Embryonic facial prominence (tissue), 1 donor: ENCODE measurements around the gene SH3GL1.

Experiments
- DNase-seq: peaks from one replicate; pipeline ENCODE4 v3.0.0-alpha.2; 2016; ENCODE audit errors: extremely low spot score

Gene SH3GL1

DNA sequence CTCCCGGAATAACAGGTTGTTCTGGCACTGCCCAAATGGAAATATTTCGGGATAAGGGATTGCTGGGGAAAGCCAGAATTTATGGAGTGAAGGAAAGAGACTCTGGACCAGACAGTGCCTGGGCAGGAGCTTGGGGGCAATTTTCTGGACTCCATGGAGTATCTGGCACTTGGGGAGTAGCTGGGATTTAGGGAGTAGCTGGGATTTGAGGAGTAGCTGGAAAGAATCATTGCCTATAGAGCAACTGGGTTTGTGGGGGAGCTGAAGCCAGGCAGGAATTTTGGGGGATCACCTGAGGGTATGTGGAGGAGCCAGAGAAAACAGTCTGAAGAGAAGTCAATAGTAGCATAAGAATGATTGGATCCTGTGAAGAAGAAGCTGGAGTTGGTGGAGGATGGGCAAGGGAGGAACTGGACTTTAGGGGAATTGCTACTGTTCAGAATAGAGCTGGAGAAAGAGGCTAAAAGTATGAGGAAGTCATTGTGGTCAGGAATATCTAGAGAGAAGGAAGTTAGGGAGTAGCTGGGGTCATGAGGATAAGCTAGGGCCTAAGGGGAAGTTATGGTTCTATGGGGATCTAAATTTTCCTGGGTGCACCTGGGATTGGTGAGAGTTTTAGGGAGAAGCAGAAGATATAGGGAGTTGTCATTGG, 81.2 kb downstream of the SH3GL1 start:
- no peak for DNase-seq

DNA sequence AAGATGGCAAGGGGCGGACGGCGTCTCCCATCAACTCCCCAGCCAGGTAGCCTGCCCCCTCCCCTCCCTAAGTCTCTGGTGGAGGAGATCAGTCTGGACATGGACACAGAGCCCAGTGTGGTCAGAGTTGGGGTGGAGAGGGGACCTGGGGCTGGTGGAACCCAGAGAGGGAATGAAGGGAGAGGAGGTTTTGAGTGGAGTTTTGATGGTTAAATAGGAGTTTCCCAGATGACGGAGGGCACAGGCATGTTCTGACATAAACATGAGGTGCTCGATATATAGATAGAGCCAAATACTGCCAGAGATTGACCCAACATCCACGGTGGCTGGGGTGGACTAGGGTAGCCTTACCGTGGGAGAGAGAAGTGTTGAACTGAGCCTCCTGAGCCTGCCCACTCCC, 81.9 kb downstream of the SH3GL1 start:
- no peak for DNase-seq

DNA sequence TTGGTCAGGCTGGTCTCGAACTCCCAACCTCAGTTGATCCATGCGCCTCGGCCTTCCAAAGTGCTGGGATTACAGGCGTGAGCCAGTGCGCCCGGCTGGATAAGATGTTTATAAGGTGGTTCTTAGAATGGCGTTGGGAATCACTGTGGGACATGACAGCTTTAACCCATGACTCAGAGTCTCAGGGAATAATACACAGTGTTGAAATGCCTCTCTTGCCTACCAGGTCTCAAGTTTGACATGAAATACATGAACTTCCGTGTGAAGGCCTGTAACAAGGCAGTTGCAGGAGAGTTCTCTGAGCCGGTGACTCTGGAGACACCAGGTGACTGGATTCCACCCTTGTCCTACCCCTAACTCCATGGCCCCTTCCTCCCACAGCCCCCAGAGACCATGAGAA, 83.4 kb downstream of the SH3GL1 start:
- no peak for DNase-seq

DNA sequence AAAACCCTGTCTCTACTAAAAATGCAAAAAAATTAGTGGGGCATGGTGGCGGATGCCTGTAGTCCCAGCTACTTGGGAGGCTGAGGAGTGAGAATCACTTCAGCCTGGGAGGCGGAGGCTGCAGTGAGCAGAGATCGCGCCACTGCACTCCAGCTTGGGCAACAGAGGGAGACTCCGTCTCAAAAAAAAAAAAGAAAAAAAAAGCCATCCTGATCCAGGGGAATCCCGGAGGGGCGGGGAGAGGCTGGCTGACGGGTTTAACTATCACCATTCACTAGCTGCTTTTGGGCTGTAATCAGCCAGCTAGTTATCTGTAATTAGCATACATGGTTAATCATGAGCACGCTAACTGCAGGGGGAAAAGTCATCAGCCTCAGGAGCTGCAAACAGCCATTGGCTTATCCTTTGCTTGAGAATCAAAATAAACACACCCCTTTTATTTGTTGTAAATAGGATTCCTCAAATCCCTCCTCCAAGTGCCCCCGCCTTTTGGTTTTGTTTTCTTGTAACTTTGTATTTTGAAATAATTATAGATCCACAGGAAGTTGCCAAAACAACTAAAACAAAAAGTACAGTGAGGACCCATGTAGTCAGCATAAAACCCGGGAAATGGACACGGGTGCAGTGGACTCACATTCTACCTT, 86.4 kb downstream of the SH3GL1 start:
- no peak for DNase-seq
